Measurements from ENCODE around the gene TBX3.

The TBX3 gene

DNA sequence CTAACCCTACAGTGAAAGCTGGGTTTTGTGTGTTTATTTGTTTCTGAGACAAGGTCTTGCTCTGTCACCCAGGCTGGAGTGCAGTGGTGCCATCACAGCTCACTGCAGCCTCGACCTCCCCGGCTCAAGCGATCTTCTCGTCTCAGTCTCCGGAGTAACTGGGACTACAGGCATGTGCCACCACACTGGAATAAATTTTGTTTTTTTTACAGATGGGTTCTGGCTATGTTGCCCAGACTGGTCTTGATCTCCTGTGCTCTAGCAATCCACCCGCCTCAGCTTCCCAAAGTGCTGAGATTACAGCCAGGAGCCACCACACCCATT lies 26.4 kb downstream of the TBX3 start:
- no peak for DNase-seq (ENCODE audit: low spot score)
- TF ChIP-seq, protein P1, sequence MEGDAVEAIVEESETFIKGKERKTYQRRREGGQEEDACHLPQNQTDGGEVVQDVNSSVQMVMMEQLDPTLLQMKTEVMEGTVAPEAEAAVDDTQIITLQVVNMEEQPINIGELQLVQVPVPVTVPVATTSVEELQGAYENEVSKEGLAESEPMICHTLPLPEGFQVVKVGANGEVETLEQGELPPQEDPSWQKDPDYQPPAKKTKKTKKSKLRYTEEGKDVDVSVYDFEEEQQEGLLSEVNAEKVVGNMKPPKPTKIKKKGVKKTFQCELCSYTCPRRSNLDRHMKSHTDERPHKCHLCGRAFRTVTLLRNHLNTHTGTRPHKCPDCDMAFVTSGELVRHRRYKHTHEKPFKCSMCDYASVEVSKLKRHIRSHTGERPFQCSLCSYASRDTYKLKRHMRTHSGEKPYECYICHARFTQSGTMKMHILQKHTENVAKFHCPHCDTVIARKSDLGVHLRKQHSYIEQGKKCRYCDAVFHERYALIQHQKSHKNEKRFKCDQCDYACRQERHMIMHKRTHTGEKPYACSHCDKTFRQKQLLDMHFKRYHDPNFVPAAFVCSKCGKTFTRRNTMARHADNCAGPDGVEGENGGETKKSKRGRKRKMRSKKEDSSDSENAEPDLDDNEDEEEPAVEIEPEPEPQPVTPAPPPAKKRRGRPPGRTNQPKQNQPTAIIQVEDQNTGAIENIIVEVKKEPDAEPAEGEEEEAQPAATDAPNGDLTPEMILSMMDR (IDR thresholded peaks at IDR 0.05; ENCODE audit: extremely low read depth, insufficient read depth, missing control alignments) = no peak
- in situ Hi-C loops (cut with MboI; ENCODE audit: low pct_unique_long_range_greater_than_20kb, low sequenced_read_pairs, unreplicated experiment) = loop anchor here (25.0 kb wide), 1 partner anchor 980 kb away; no protein-coding TSS in a partner anchor

- in situ Hi-C loops (cut with MboI; ENCODE audit: low pct_unique_long_range_greater_than_20kb, low sequenced_read_pairs, unreplicated experiment) = loop anchor here (25.0 kb wide), 1 partner anchor 980 kb away; no protein-coding TSS in a partner anchor
- DNase-seq (ENCODE audit: low spot score) = no peak
- TF ChIP-seq, protein P1 (IDR thresholded peaks at IDR 0.05; ENCODE audit: extremely low read depth, insufficient read depth, missing control alignments) = no peak
Measured at GRCh38 chr12:114656906-114657596, 26.9 kb downstream of the TBX3 start.

GRCh38 chr12:114655934-114656749 lies 27.8 kb downstream of the TBX3 start:
- in situ Hi-C loops (cut with MboI; ENCODE audit: low pct_unique_long_range_greater_than_20kb, low sequenced_read_pairs, unreplicated experiment) = loop anchor here (25.0 kb wide), 1 partner anchor 981 kb away; no protein-coding TSS in a partner anchor
- no peak for DNase-seq (ENCODE audit: low spot score)
- TF ChIP-seq, protein P1 (IDR thresholded peaks at IDR 0.05; ENCODE audit: extremely low read depth, insufficient read depth, missing control alignments) = no peak

GRCh38 chr12:114649585-114649984 lies 34.4 kb downstream of the TBX3 start:
- no peak for DNase-seq (ENCODE audit: low spot score)
- in situ Hi-C loops (cut with MboI; ENCODE audit: low pct_unique_long_range_greater_than_20kb, low sequenced_read_pairs, unreplicated experiment) = loop anchor here (25.0 kb wide), 1 partner anchor 1263 kb away; no protein-coding TSS in a partner anchor
- TF ChIP-seq, protein P1 (IDR thresholded peaks at IDR 0.05; ENCODE audit: extremely low read depth, insufficient read depth, missing control alignments) = no peak

DNA sequence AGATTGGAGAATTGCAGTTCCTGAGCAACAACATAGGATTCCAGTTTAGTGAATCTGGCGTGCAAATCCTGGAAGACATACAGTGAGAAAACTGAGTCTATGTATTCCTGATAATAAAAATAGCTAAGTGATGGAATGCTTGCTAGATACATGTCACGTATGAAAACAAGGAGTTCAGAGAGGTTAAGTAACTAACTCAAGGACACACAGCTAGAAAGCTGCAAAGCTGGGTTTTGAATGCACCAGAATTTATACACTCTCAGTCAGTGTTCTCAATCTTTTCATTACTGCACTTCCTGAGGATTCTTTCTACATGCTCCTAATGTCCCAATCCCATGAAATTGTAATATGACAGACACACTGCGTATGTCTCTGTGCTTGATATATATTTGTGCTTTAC lies 35.3 kb downstream of the TBX3 start:
- TF ChIP-seq, protein P1 (IDR thresholded peaks at IDR 0.05; ENCODE audit: extremely low read depth, insufficient read depth, missing control alignments) = no peak
- in situ Hi-C loops (cut with MboI; ENCODE audit: low pct_unique_long_range_greater_than_20kb, low sequenced_read_pairs, unreplicated experiment) = loop anchor here (25.0 kb wide), 1 partner anchor 1264 kb away; no protein-coding TSS in a partner anchor
- no peak for DNase-seq (ENCODE audit: low spot score)

- no peak for DNase-seq (ENCODE audit: low spot score)
- in situ Hi-C loops (cut with MboI; ENCODE audit: low pct_unique_long_range_greater_than_20kb, low sequenced_read_pairs, unreplicated experiment) = loop anchor here (25.0 kb wide), 1 partner anchor 1273 kb away; no protein-coding TSS in a partner anchor
- TF ChIP-seq, protein P1 (IDR thresholded peaks at IDR 0.05; ENCODE audit: extremely low read depth, insufficient read depth, missing control alignments) = no peak
Measured at GRCh38 chr12:114638790-114639435, 45.1 kb downstream of the TBX3 start.

Measured in GM13977 (cell line).